A549 (cell line): ENCODE data around the gene LASP1. TPM values are rescaled to one million over a fixed set of nuclear protein-coding genes. Genes with fewer than 3 reads are reported as not detected.

ENCODE experiments used
- ATAC-seq, 2 experiments: fragments of 200-7000 bp in 1 of 2; fragments of >200 bp in 1 of 2; cut with Nextera tagmentation in 1 of 2; cut with Tn5 transposase in 1 of 2; 3 replicates each; pipeline versions ENCODE4 v1.8.0 to v1.9.1; 2018 to 2020; ENCODE audit warnings: mild to moderate bottlenecking in 1 of 2, moderate library complexity in 1 of 2
- CTCF ChIA-PET: fragments of 300-600 bp; sonication (Branson Sonifier 250); formaldehyde crosslinking; extraction: SDS; loops from one replicate; lab custom pipeline; 2021; ENCODE audit warnings: antibody characterized with exemption, inconsistent platforms; lab: Yijun Ruan, JAX
- POLR2A ChIA-PET: fragments of 350-600 bp; formaldehyde crosslinking; extraction: SDS; loops from one replicate; lab custom pipeline; 2021; ENCODE audit warnings: antibody characterized with exemption, inconsistent platforms; lab: Yijun Ruan, JAX
- DNase-seq, 2 experiments: peaks; one replicate each; pipeline versions ENCODE4 v3.0.0 to v3.0.0-alpha.2; 2011 to 2016; ENCODE audit warnings: low read depth in 1 of 2, low spot score in 1 of 2
- FAIRE-seq: peaks from 2 replicates; lab custom pipeline; 2011; peaks lifted over from hg19 to GRCh38; lab: Jason Lieb, UNC
- H3K27ac ChIP-seq, 2 experiments: fragments of >200 bp; sonication (Bioruptor Twin); formaldehyde crosslinking; 3 replicates each; pipeline ENCODE4 v1.5.1; 2016 to 2017
- H3K4me1 ChIP-seq: fragments of >200 bp; sonication (Bioruptor Twin); formaldehyde crosslinking; 3 replicates; pipeline ENCODE4 v1.6.1; 2016
- H3K4me2 ChIP-seq: fragments of >200 bp; sonication (Bioruptor Twin); formaldehyde crosslinking; 3 replicates; pipeline ENCODE4 v1.6.1; 2016
- H3K4me3 ChIP-seq: fragments of >200 bp; sonication (Bioruptor Twin); formaldehyde crosslinking; 3 replicates; pipeline ENCODE4 v1.5.1; 2016
- H3K9me3 ChIP-seq: fragments of >200 bp; sonication (Bioruptor Twin); formaldehyde crosslinking; 3 replicates; pipeline ENCODE4 v1.6.1; 2016
- CBX2 ChIP-seq: fragments of 200-600 bp; sonication (generic); IDR thresholded peaks from 2 replicates; pipeline ENCODE4 v1.6.1; 2016; ENCODE audit warnings: low read depth, mild to moderate bottlenecking, borderline replicate concordance
- CEBPB ChIP-seq, 2 experiments: fragments of >200 bp in 1 of 2; sonication (Bioruptor Twin) in 1 of 2; formaldehyde crosslinking in 1 of 2; IDR thresholded peaks; 2 replicates each; pipeline ENCODE4 v1.6.1; 2012 to 2016
- EHF ChIP-seq: fragments of 250-450 bp; sonication (Bioruptor Pico); IDR thresholded peaks from 2 replicates; pipeline ENCODE4 v1.5.0; 2020; ENCODE audit warnings: mild to moderate bottlenecking
- EHMT2 ChIP-seq: fragments of 200-600 bp; sonication (generic); IDR thresholded peaks from 2 replicates; pipeline ENCODE4 v1.6.1; 2016; ENCODE audit warnings: antibody characterized with exemption, low read depth, mild to moderate bottlenecking, moderate library complexity
- ESRRA ChIP-seq: fragments of 150-350 bp; IDR thresholded peaks from 2 replicates; pipeline ENCODE4 v1.6.1; 2014; ENCODE audit warnings: mild to moderate bottlenecking, low read length, borderline replicate concordance
- FOSB ChIP-seq: fragments of 250-450 bp; sonication (Bioruptor Pico); IDR thresholded peaks from 2 replicates; pipeline ENCODE4 v1.5.0; 2020; ENCODE audit warnings: mild to moderate bottlenecking, moderate library complexity
- HEYL ChIP-seq: fragments of 250-450 bp; sonication (Bioruptor Pico); IDR thresholded peaks from 2 replicates; pipeline ENCODE4 v1.8.0; 2021; ENCODE audit warnings: mild to moderate bottlenecking, moderate library complexity
- HOXA7 ChIP-seq: fragments of 250-450 bp; sonication (Bioruptor Pico); IDR thresholded peaks from 2 replicates; pipeline ENCODE4 v1.5.0; 2020; ENCODE audit warnings: mild to moderate bottlenecking, moderate library complexity
- HOXB13 ChIP-seq: fragments of 250-450 bp; sonication (Bioruptor Pico); IDR thresholded peaks from 2 replicates; pipeline ENCODE4 v1.5.0; 2020; ENCODE audit warnings: low read depth, mild to moderate bottlenecking, moderate library complexity
- JUN ChIP-seq, 2 experiments: fragments of >200 bp; sonication (Bioruptor Twin); formaldehyde crosslinking; IDR thresholded peaks; 2 replicates in 1 of 2; 3 replicates in 1 of 2; pipeline ENCODE4 v1.6.1; 2016 to 2017
- KDM1A ChIP-seq: fragments of 200-600 bp; sonication (generic); IDR thresholded peaks from 2 replicates; pipeline ENCODE4 v1.6.1; 2016; ENCODE audit warnings: low read depth, mild to moderate bottlenecking
- KDM5A ChIP-seq: fragments of 200-600 bp; sonication (generic); IDR thresholded peaks from 2 replicates; pipeline ENCODE4 v1.6.1; 2016; ENCODE audit warnings: antibody characterized with exemption, mild to moderate bottlenecking
- MAFK ChIP-seq: fragments of 450-650 bp; IDR thresholded peaks from 2 replicates; pipeline ENCODE4 v1.6.1; 2014; ENCODE audit not compliant: partially characterized antibody
- MYC ChIP-seq: IDR thresholded peaks from 2 replicates; pipeline ENCODE4 v1.6.1; 2012; ENCODE audit warnings: mild to moderate bottlenecking, inconsistent platforms, low read length, improper control_type of control experiment, borderline replicate concordance
- NFE2L2 ChIP-seq: fragments of 150-350 bp; conservative IDR thresholded peaks from 2 replicates; pipeline ENCODE4 v1.6.1; 2014; ENCODE audit warnings: low read length
- POLR2A ChIP-seq: IDR thresholded peaks from 2 replicates; pipeline ENCODE4 v1.6.1; 2012; ENCODE audit warnings: mild to moderate bottlenecking, low read length
- POLR2AphosphoS2 ChIP-seq: conservative IDR thresholded peaks from 2 replicates; pipeline ENCODE4 v1.6.1; 2012; ENCODE audit warnings: low read length, improper control_type of control experiment, inconsistent platforms
- RAD21 ChIP-seq, 2 experiments: fragments of >200 bp in 1 of 2; sonication (Bioruptor Twin) in 1 of 2; formaldehyde crosslinking in 1 of 2; IDR thresholded peaks in 1 of 2; conservative IDR thresholded peaks in 1 of 2; 2 replicates in 1 of 2; 3 replicates in 1 of 2; pipeline ENCODE4 v1.6.1; 2012 to 2018; ENCODE audit warnings: inconsistent platforms in 1 of 2
- RARB ChIP-seq: fragments of 250-450 bp; sonication (Bioruptor Pico); IDR thresholded peaks from 2 replicates; pipeline ENCODE4 v1.8.0; 2021; ENCODE audit warnings: mild to moderate bottlenecking, moderate library complexity
- RCOR1 ChIP-seq: fragments of 150-350 bp; IDR thresholded peaks from 2 replicates; pipeline ENCODE4 v1.6.1; 2014; ENCODE audit warnings: antibody characterized with exemption, low read length, low read depth
- TFCP2L1 ChIP-seq: fragments of 250-450 bp; sonication (Bioruptor Pico); IDR thresholded peaks from 2 replicates; pipeline ENCODE4 v1.5.0; 2021; ENCODE audit warnings: mild to moderate bottlenecking
- TP53 ChIP-seq: fragments of 250-450 bp; sonication (Bioruptor Pico); IDR thresholded peaks from 2 replicates; pipeline ENCODE4 v1.5.0; 2021; ENCODE audit warnings: mild to moderate bottlenecking, moderate library complexity
- ZNF302 ChIP-seq: fragments of 250-450 bp; sonication (Bioruptor Pico); IDR thresholded peaks from 2 replicates; pipeline ENCODE4 v1.9.0; 2021; ENCODE audit warnings: inconsistent platforms, mild to moderate bottlenecking, moderate library complexity
- WGBS: methylation state at CpG from one replicate; pipeline ENCODE4 v1.1.6; 2017; ENCODE audit errors: missing lambda C conversion rate; 5-methylcytosine and 5-hydroxymethylcytosine counted together
- polyA plus RNA-seq, 4 experiments: library from polyadenylated mRNA; depleted of rRNA in 3 of 4; stranded (reverse); fragments of >200 nt; fragmentation: RNase III in 1 of 4; extraction: RNeasy Plus Mini Kit Qiagen cat#74134 plus additional on column Dnase treatment in 1 of 4; gene quantifications; 2 replicates in 3 of 4; 3 replicates in 1 of 4; pipeline ENCODE4 v1.2.3, GENCODE V29; 2011 to 2017
- TF ChIP-seq, protein P1 (sequence below): fragments of >200 bp; sonication (Bioruptor Twin); formaldehyde crosslinking; IDR thresholded peaks from 3 replicates; pipeline ENCODE4 v1.6.1; 2016
- TF ChIP-seq, protein P2 (sequence below): fragments of 250-450 bp; sonication (Bioruptor Pico); IDR thresholded peaks from 2 replicates; pipeline ENCODE4 v1.5.0; 2020; ENCODE audit warnings: low read depth, mild to moderate bottlenecking, moderate library complexity
- TF ChIP-seq, protein P3 (sequence below): fragments of 250-450 bp; sonication (Bioruptor Pico); IDR thresholded peaks from 2 replicates; pipeline ENCODE4 v1.5.0; 2021; ENCODE audit warnings: mild to moderate bottlenecking, moderate library complexity, borderline replicate concordance
- TF ChIP-seq, protein P4 (sequence below): IDR thresholded peaks from 2 replicates; pipeline ENCODE4 v1.6.1; 2012; ENCODE audit warnings: low read depth, borderline replicate concordance
- TF ChIP-seq, protein P5 (sequence below): IDR thresholded peaks from 2 replicates; pipeline ENCODE4 v1.6.1; 2012

LASP1 gene
- polyA plus RNA-seq, 2 of the 4 experiments (the other 2 are of a cell fraction), result 145 to 281 TPM

DNA sequence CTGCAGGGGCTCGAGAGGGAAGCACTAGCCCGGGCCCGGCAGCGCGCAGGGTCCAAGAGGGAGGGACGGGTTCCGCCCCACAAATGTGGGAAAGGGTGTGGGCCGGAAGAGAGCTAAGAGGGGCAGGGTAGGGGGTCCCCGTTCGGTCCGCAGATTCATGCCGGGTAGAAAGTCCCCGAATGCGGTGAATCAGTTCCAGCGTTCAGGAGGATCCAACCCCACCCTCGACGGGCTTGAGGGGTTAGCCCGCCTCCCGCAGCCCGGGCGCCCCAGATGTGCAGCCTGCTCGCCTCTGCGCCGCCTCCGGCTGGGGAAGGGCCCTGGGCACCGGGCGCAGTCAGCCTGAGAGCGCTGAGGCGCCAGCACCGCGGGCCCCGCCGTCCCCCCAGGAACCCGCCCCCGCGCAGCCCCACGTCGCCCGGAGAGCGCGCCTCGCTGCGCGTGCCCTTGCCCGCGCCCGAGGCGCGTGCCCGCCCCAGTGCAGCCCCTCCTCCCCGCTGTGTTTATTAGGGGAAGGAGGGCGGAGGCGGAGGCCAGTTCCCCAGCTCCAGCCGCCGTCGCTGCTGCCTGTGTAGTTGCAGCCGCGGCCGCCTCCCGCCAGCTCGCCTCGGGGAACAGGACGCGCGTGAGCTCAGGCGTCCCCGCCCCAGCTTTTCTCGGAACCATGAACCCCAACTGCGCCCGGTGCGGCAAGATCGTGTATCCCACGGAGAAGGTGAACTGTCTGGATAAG lies at the start of gene LASP1 (continued):
- TF ChIP-seq, protein P1, sequence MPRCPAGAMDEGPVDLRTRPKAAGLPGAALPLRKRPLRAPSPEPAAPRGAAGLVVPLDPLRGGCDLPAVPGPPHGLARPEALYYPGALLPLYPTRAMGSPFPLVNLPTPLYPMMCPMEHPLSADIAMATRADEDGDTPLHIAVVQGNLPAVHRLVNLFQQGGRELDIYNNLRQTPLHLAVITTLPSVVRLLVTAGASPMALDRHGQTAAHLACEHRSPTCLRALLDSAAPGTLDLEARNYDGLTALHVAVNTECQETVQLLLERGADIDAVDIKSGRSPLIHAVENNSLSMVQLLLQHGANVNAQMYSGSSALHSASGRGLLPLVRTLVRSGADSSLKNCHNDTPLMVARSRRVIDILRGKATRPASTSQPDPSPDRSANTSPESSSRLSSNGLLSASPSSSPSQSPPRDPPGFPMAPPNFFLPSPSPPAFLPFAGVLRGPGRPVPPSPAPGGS, result peak; percentile 93; the same call in 2 of the 3 replicates
- TF ChIP-seq CEBPB (IDR thresholded peaks at IDR 0.05) (no peak; a peak in 1 of 4 replicates), CBX2 (no peak), POLR2AphosphoS2 (no peak), ZNF302 (CRISPR knock-in tag) (no peak), HOXA7 (CRISPR knock-in tag) (no peak), JUN (IDR thresholded peaks at IDR 0.05) (peak; percentile 88), HOXB13 (CRISPR knock-in tag) (no peak), TP53 (CRISPR knock-in tag) (no peak), TFCP2L1 (no peak)
- TF ChIP-seq, all 56 proteins: peak for 12

DNA sequence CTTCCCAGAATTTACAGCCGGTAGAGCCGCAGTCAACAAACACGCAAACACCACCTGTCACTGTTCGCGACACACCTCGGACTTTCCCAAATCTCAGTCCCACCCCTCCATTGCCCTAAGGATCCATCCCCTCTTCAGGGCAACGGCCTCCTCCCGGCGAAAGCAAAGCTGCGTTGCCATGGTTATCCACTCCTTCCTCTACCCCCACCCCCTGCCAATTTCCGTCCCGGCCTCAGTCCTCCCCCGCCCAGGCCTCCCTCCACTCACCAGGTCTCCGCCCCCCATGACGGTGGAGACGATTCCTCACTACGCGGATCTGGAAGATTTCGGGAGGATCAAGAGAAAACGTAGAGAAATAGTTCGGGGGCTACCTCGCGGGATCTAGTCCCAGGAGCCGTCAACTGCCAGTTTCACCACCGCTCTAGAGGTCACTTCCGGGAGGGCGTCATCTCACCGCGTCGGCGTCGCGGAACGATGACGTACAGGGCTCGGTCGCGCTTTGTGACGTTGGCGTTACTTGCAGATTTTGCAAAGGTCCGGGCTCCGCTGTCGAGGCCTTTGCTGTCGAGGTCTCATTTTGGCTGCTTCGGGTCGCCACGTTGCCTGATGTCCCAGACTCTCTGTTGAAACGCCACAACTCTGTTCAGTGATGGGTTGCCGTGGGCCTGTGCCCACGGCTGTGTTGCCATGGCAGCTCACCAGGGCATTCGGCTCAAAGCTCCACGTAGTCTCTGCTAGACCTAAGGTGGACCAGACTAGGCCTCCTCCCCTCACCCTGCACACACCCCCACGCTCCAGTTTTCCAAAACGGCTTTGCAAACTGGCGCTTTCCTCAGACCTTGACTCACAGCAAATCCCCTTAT lies 44.7 kb upstream of the LASP1 start, which contains the start of gene CWC25:
TSS of gene CWC25 (minus strand) at position 423 of the 863 bp plus-strand sequence. CDS start at position 285, 138 bp downstream.
- H3K4me2 ChIP-seq, result peak within 1 kb of the TSS; percentile 80
- no peak for FAIRE-seq
- ChIA-PET CTCF (interaction anchor here (0.9 to 1.6 kb wide), 4 partner anchors 8 to 90 kb away, joined by 3 to 5 read pairs (median 4); no protein-coding TSS in a partner anchor), POLR2A (interaction anchor here (0.6 to 4.3 kb wide), 8 partner anchors 21 to 1466 kb away, joined by 3 to 30 read pairs (median 5); partner anchors contain the start of genes LASP1, PIP4K2B, PSMB3 and RPL23)
- H3K4me1 ChIP-seq, result peaks cover 14% of the 10 kb centered on the region
- H3K9me3 ChIP-seq, result no peaks in the 10 kb centered on the region
- peak within 1 kb of the TSS; percentile 94 to 96 for H3K27ac ChIP-seq
- peak within 1 kb of the TSS; percentile 58 for H3K4me3 ChIP-seq
- peak; percentile 90 to 99 for DNase-seq
- 3% methylated on average over 50 of the region's 55 CpGs for WGBS
- peak; percentile 88 to 89 for ATAC-seq
- TF ChIP-seq, protein P2, sequence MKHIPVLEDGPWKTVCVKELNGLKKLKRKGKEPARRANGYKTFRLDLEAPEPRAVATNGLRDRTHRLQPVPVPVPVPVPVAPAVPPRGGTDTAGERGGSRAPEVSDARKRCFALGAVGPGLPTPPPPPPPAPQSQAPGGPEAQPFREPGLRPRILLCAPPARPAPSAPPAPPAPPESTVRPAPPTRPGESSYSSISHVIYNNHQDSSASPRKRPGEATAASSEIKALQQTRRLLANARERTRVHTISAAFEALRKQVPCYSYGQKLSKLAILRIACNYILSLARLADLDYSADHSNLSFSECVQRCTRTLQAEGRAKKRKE, result 0 out of 2 replicates have a peak, but pooled peaks have one; percentile 76
- no peak for TF ChIP-seq KDM1A
- TF ChIP-seq POLR2A, result peak; percentile 69
- TF ChIP-seq FOSB, result 0 out of 2 replicates have a peak, but pooled peaks have one; percentile 38
- peak; percentile 94 for TF ChIP-seq EHF
- TF ChIP-seq ZNF302 (CRISPR knock-in tag), result peak; percentile 85; the same call in 1 of the 2 replicates
- peak; percentile 89; the same call in 1 of the 2 replicates for TF ChIP-seq TP53 (CRISPR knock-in tag)
- TF ChIP-seq RARB (CRISPR knock-in tag), result no peak
- TF ChIP-seq, protein P3, sequence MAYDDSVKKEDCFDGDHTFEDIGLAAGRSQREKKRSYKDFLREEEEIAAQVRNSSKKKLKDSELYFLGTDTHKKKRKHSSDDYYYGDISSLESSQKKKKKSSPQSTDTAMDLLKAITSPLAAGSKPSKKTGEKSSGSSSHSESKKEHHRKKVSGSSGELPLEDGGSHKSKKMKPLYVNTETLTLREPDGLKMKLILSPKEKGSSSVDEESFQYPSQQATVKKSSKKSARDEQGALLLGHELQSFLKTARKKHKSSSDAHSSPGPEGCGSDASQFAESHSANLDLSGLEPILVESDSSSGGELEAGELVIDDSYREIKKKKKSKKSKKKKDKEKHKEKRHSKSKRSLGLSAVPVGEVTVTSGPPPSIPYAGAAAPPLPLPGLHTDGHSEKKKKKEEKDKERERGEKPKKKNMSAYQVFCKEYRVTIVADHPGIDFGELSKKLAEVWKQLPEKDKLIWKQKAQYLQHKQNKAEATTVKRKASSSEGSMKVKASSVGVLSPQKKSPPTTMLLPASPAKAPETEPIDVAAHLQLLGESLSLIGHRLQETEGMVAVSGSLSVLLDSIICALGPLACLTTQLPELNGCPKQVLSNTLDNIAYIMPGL, result peak; percentile 93; the same call in 1 of the 2 replicates
- TF ChIP-seq NFE2L2, result peak; percentile 95
- TF ChIP-seq, protein P4, sequence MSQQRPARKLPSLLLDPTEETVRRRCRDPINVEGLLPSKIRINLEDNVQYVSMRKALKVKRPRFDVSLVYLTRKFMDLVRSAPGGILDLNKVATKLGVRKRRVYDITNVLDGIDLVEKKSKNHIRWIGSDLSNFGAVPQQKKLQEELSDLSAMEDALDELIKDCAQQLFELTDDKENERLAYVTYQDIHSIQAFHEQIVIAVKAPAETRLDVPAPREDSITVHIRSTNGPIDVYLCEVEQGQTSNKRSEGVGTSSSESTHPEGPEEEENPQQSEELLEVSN, result peak; percentile 94
- peak; percentile 83 for TF ChIP-seq KDM5A
- TF ChIP-seq ESRRA, result peak; percentile 8; the same call in 1 of the 2 replicates
- TF ChIP-seq RCOR1, result no peak
- TF ChIP-seq RAD21 (conservative IDR thresholded peaks at IDR 0.05 in 1 of 2, IDR thresholded peaks at IDR 0.05 in 1 of 2), result no peak
- TF ChIP-seq MAFK, result peak; percentile 88
- peak; percentile 82 to 97 for TF ChIP-seq JUN (IDR thresholded peaks at IDR 0.05)
- TF ChIP-seq, protein P5, sequence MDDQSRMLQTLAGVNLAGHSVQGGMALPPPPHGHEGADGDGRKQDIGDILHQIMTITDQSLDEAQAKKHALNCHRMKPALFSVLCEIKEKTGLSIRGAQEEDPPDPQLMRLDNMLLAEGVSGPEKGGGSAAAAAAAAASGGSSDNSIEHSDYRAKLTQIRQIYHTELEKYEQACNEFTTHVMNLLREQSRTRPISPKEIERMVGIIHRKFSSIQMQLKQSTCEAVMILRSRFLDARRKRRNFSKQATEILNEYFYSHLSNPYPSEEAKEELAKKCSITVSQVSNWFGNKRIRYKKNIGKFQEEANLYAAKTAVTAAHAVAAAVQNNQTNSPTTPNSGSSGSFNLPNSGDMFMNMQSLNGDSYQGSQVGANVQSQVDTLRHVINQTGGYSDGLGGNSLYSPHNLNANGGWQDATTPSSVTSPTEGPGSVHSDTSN, result no peak
- TF ChIP-seq EHMT2, result no peak
- peak; percentile 71; the same call in 1 of the 2 replicates for TF ChIP-seq HEYL
- TF ChIP-seq MYC, result peak; percentile 74
- TF ChIP-seq, protein P1, result peak; percentile 88; the same call in 1 of the 3 replicates
